Mucosa of descending colon (tissue), 3 donors: Measurements from ENCODE around the gene POU3F1. TPM values are rescaled to one million over a fixed set of nuclear protein-coding genes. Genes with fewer than 3 reads are reported as not detected.

ENCODE experiments used
- ATAC-seq: fragments of 200-7000 bp; cut with Tn5 transposase; one replicate; pipeline ENCODE4 v1.9.1; 2020; ENCODE audit warnings: mild to moderate bottlenecking, moderate library complexity
- DNase-seq, 3 donors: peaks; one replicate each; pipeline ENCODE4 v3.0.0-alpha.2; 2020
- H3K36me3 ChIP-seq: fragments of 200-600 bp; one replicate; pipeline ENCODE4 v1.8.0; 2021; ENCODE audit warnings: low read depth, mild to moderate bottlenecking
- H3K4me1 ChIP-seq: fragments of 200-600 bp; one replicate; pipeline ENCODE4 v1.8.0; 2021; ENCODE audit warnings: low read depth, mild to moderate bottlenecking
- H3K4me3 ChIP-seq: fragments of 200-600 bp; one replicate; pipeline ENCODE4 v1.8.0; 2021; ENCODE audit warnings: mild to moderate bottlenecking
- H3K9me3 ChIP-seq: fragments of 200-600 bp; one replicate; pipeline ENCODE4 v1.8.0; 2021; ENCODE audit warnings: mild to moderate bottlenecking
- intact Hi-C, 2 donors: fragments of 100-400 bp; cut with DNase I in 1 of 2; cut with micrococcal nuclease in 1 of 2; formaldehyde crosslinking; loops; one replicate each; pipeline versions ENCODE4 v1.11.0 to v1.11.1; 2022; cut with DNase I, micrococcal nuclease
- total RNA-seq, 3 donors: library from RNA; stranded (reverse); fragmentation: NEBNext Ultra II Directional in 2 of 3; extraction: Animal tissue kit (Norgen Biotek cat#: 25700) in 2 of 3; gene quantifications; one replicate each; pipeline versions ENCODE4 v1.2.1 to v1.2.4, GENCODE V29; 2021 to 2023
- TF ChIP-seq, protein P1 (sequence below): fragments of 200-600 bp; IDR thresholded peaks from one replicate; pipeline ENCODE4 v1.8.0; 2022; ENCODE audit warnings: antibody characterized with exemption, mild to moderate bottlenecking
- donor health status: DM: no; HTN: no; CAD: no; lungs with moderate emphysema.
- donor health status: DM: no; HTN: no; CAD: no.
- donor health status: DM: no; HTN: yes; CAD: no.

Gene POU3F1
- total RNA-seq, 3 donors from 2014 or later: not detected

GRCh38 chr1:38030596-38031512, 15.7 kb downstream of the POU3F1 start:
- intact Hi-C loops: no loop called here
- no peak for DNase-seq
- Histone ChIP-seq H3K4me3 (no peak overlapping the region), H3K4me1 (peaks cover 13% of the 10 kb centered on the region), H3K9me3 (no peaks in the 10 kb centered on the region), H3K36me3 (no peaks in the 10 kb centered on the region)
- TF ChIP-seq, protein P1, sequence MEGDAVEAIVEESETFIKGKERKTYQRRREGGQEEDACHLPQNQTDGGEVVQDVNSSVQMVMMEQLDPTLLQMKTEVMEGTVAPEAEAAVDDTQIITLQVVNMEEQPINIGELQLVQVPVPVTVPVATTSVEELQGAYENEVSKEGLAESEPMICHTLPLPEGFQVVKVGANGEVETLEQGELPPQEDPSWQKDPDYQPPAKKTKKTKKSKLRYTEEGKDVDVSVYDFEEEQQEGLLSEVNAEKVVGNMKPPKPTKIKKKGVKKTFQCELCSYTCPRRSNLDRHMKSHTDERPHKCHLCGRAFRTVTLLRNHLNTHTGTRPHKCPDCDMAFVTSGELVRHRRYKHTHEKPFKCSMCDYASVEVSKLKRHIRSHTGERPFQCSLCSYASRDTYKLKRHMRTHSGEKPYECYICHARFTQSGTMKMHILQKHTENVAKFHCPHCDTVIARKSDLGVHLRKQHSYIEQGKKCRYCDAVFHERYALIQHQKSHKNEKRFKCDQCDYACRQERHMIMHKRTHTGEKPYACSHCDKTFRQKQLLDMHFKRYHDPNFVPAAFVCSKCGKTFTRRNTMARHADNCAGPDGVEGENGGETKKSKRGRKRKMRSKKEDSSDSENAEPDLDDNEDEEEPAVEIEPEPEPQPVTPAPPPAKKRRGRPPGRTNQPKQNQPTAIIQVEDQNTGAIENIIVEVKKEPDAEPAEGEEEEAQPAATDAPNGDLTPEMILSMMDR: no peak
- no peak for ATAC-seq

DNA sequence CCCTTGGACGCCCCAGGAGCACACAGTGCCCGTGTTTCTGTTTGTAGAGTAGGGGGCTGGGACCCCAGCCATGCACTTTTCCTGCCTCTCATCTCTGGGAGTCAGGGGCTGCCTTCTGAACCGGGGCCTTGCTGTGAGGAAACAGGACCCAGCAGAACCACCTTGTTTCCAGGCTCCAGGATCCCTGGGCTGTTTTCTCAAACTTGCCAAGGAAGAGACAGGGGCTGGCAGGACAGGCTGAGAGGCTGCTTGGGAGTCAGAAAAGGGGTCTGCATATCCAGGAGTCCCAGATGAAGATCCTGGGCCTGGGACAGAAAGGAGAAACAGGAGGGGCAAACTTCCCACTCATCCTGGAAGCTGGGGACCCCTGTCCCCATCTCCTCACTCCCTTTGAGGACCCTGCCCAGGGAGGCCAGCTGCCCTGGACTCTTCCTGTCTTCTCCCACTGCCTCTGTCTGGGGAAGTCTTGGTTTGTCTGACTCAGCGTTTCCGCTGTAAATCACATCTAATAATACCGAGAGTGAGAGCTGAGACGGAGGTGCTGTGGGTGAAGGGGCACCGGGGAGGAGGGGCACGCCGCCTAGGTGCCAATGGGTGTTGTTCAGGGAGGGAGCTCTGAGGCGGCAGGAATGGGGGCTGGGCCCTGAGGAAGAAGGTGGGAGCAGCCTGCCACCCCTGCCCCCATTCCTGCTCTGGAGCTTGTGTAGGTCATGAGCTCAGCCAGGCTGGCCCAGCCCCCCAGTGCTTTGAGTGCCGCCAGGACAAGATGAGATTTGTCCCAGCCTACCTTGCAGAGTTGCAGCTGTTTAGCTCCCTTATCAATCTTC, 16.7 kb downstream of the POU3F1 start:
- TF ChIP-seq, protein P1: no peak
- Histone ChIP-seq H3K4me1 (peaks cover 13% of the 10 kb centered on the region), H3K36me3 (no peaks in the 10 kb centered on the region), H3K4me3 (no peak overlapping the region), H3K9me3 (no peaks in the 10 kb centered on the region)
- intact Hi-C loops: no loop called here
- DNase-seq: peak in 1 of 3 donors; percentile 26
- ATAC-seq: peak; percentile 55

DNA sequence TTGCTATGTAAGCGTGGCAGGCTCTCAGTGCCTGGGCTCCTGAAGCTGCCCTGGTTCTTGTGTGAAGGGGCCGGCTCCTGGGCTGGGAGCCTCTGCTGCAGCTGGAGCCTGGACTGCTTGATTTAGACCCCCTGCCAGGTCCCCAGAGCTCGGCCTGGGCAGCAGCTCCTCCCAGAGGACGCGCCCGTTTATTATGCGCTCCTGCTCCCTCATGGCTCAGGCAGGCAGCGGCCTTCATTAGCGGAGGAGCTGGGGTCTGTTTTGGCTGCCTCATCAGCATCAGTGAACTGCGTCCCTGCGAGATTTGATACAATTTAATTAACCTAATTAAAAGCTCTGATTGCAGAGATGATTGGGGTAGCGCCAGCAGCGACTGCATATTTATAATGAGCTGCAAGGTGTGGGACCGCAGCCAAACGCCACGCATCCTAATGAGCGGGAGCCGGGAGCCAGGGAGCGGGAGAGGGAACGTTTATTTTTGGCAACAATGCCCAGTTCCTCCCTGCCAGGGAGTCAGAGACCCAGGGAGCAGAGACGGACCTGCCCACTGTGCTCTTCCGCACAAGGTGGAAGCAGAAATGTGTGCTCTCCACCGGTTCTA, 17.4 kb downstream of the POU3F1 start:
- no peak for DNase-seq
- H3K4me1 ChIP-seq: peaks cover 13% of the 10 kb centered on the region
- H3K4me3 ChIP-seq: no peak overlapping the region
- no peaks in the 10 kb centered on the region for H3K36me3 ChIP-seq
- intact Hi-C loops: no loop called here
- ATAC-seq: peak; percentile 25
- no peaks in the 10 kb centered on the region for H3K9me3 ChIP-seq
- TF ChIP-seq, protein P1: no peak

DNA sequence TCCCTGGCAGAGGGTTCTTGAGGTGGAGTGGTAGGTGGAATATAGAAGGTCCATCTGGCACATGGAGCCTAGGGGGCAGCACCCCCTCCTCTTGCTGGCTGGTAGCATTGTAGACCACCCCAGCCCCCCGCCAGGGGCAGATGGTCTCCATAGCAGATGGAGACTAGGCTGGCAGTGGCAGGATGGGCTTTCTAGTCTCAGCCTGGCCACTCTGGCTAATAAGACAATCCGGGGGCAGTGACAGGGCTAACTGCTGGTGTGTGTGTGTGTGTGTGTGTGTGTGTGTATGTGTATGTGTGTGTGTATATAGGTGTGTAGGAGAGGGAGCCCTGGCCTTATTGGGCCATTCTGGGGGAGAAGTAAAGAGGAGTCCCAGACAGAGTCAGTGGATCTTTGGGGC, 17.9 kb downstream of the POU3F1 start:
- H3K4me3 ChIP-seq: no peak overlapping the region
- intact Hi-C loops: no loop called here
- DNase-seq: no peak

DNA sequence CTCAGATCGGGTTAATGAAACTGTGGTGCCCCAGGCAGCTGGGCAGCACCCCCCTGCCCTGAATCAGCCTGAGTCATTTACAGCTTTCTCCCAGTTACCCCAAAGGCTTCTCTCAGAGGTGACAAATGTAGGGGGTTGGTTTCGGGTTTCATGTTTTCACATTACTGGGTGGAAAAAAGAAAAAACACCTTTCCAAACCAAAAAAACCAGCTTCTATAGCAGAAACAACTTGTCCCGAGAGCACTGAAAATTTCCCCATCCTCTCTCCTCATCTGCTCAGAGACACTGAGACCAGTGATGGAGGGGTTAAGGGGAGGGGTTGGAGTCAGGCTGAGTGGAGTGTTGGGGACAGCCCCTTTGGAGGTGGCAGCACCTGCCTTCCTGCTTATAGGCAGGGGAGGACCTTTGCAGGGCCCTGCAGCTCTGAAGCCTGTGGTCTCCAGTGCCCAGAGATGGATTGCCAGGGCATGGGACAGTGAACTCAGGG, 18.4 kb downstream of the POU3F1 start:
- intact Hi-C loops: no loop called here
- no peak for DNase-seq
- peak; percentile 47 for ATAC-seq
- no peak overlapping the region for H3K4me3 ChIP-seq
- H3K4me1 ChIP-seq: peaks cover 13% of the 10 kb centered on the region
- no peaks in the 10 kb centered on the region for H3K9me3 ChIP-seq
- TF ChIP-seq, protein P1: no peak
- H3K36me3 ChIP-seq: no peaks in the 10 kb centered on the region

More for the DNA sequence above, 17.9 kb downstream of the POU3F1 start:
- TF ChIP-seq, protein P1: no peak
- ATAC-seq: no peak
- no peaks in the 10 kb centered on the region for H3K36me3 ChIP-seq
- peaks cover 13% of the 10 kb centered on the region for H3K4me1 ChIP-seq
- H3K9me3 ChIP-seq: no peaks in the 10 kb centered on the region
